HCT116 (cell line): Measurements from ENCODE around the gene FRMD4A. TPM values are rescaled to one million over a fixed set of nuclear protein-coding genes. Genes with fewer than 3 reads are reported as not detected.

Source experiments
- ATAC-seq: fragments of 200-7000 bp; cut with Tn5 transposase; 2 replicates; pipeline ENCODE4 v1.9.1; 2020; ENCODE audit warnings: mild to moderate bottlenecking, moderate library complexity
- BruUV-seq: library from RNA; stranded (reverse); fragments of 400-500 nt; replicated peaks from 2 replicates; lab custom pipeline; 2021; lab: Mats Ljungman, UMichigan
- CTCF ChIA-PET: fragments of 300-600 bp; sonication (Branson Sonifier 250); formaldehyde crosslinking; loops from one replicate; lab custom pipeline; 2021; ENCODE audit warnings: antibody characterized with exemption; lab: Charles Lee
- POLR2A ChIA-PET: fragments of 300-600, 350-600 bp; sonication (Branson Sonifier 250); formaldehyde crosslinking; loops from one replicate; lab custom pipeline; 2021; ENCODE audit warnings: antibody characterized with exemption; lab: Charles Lee
- RAD21 ChIA-PET, 2 experiments: fragments of 300-600 bp; sonication (Branson Sonifier 250); formaldehyde crosslinking; loops; one replicate each; lab custom pipeline; 2023; ENCODE audit warnings: low total read pairs in 2 of 2; ENCODE audit not compliant: uncharacterized antibody in 2 of 2, unreplicated experiment in 2 of 2, low non-redundant PET in 1 of 2; lab: Charles Lee
- DNase-seq: peaks from one replicate; pipeline ENCODE4 v3.0.0-alpha.2; 2010; ENCODE audit warnings: low read depth, low spot score
- H2AFZ ChIP-seq: fragments of 200-600 bp; shearing (Covaris generic), sonication (generic); 2 replicates; pipeline ENCODE4 v1.6.1; 2017; ENCODE audit warnings: low read depth, mixed run types, mixed read lengths, antibody characterized with exemption, low read length; ENCODE audit not compliant: poor library complexity, severe bottlenecking
- H3K27ac ChIP-seq: 2 replicates; pipeline ENCODE4 v1.5.1; 2012; ENCODE audit warnings: low read depth, low read length
- H3K27me3 ChIP-seq: fragments of 200-600 bp; sonication (generic); 2 replicates; pipeline ENCODE4 v1.6.1; 2016; ENCODE audit warnings: mixed run types, low read length, mixed read lengths; ENCODE audit not compliant: insufficient read depth
- H3K36me3 ChIP-seq, 2 experiments: fragments of 200-500 bp in 1 of 2; fragments of 200-600 bp in 1 of 2; sonication (Bioruptor generic) in 1 of 2; sonication (generic) in 1 of 2; 2 replicates each; pipeline versions ENCODE4 v1.5.1 to v1.6.1; 2014 to 2016; ENCODE audit warnings: low read length in 2 of 2, inconsistent platforms in 1 of 2, mixed read lengths in 1 of 2, mixed run types in 1 of 2; ENCODE audit not compliant: insufficient read depth in 2 of 2, control insufficient read depth in 1 of 2
- H3K4me1 ChIP-seq, 2 experiments: fragments of 200-600 bp in 1 of 2; sonication (generic) in 1 of 2; 2 replicates each; pipeline versions ENCODE4 v1.5.1 to v1.6.1; 2012 to 2017; ENCODE audit warnings: low read length in 2 of 2, inconsistent platforms in 1 of 2, mild to moderate bottlenecking in 1 of 2, mixed read lengths in 1 of 2, mixed run types in 1 of 2, moderate library complexity in 1 of 2; ENCODE audit not compliant: insufficient read depth in 2 of 2, control insufficient read depth in 1 of 2
- H3K4me2 ChIP-seq: fragments of 200-600 bp; sonication (generic); 2 replicates; pipeline ENCODE4 v1.6.1; 2017; ENCODE audit warnings: mixed run types, low read length, mixed read lengths
- H3K4me3 ChIP-seq, 2 experiments: fragments of 200-600 bp in 1 of 2; sonication (generic) in 1 of 2; replicated peaks in 1 of 2; 2 replicates each; pipeline ENCODE4 v1.5.1; 2011 to 2016; ENCODE audit warnings: low read length in 2 of 2, control low read depth in 1 of 2, low read depth in 1 of 2, mild to moderate bottlenecking in 1 of 2, mixed read lengths in 1 of 2, mixed run types in 1 of 2
- H3K79me2 ChIP-seq: fragments of 200-600 bp; sonication (generic); 2 replicates; pipeline ENCODE4 v1.6.1; 2017; ENCODE audit warnings: mild to moderate bottlenecking, mixed run types, low read length, moderate library complexity, mixed read lengths; ENCODE audit not compliant: insufficient read depth
- H3K9ac ChIP-seq: fragments of 200-600 bp; sonication (generic); 2 replicates; pipeline ENCODE4 v1.6.1; 2016; ENCODE audit warnings: low read length, mixed read lengths
- H3K9me2 ChIP-seq: fragments of 200-600 bp; sonication (generic), shearing (Covaris generic); 2 replicates; pipeline ENCODE4 v1.6.1; 2017; ENCODE audit warnings: mixed run types, mild to moderate bottlenecking, moderate library complexity; ENCODE audit not compliant: insufficient read depth
- H3K9me3 ChIP-seq, 2 experiments: fragments of 200-500 bp in 1 of 2; fragments of 200-600 bp in 1 of 2; sonication (Bioruptor generic) in 1 of 2; sonication (generic) in 1 of 2; 2 replicates each; pipeline ENCODE4 v1.6.1; 2014 to 2017; ENCODE audit warnings: low read length in 2 of 2, mixed read lengths in 2 of 2, inconsistent platforms in 1 of 2, low read depth in 1 of 2, mild to moderate bottlenecking in 1 of 2, mixed run types in 1 of 2, moderate library complexity in 1 of 2; ENCODE audit not compliant: control insufficient read depth in 1 of 2, insufficient read depth in 1 of 2
- H4K20me1 ChIP-seq: fragments of 200-600 bp; sonication (generic), shearing (Covaris generic); 2 replicates; pipeline ENCODE4 v1.6.1; 2017; ENCODE audit warnings: mixed run types, mild to moderate bottlenecking, moderate library complexity; ENCODE audit not compliant: insufficient read depth
- CBX3 ChIP-seq: IDR thresholded peaks from 2 replicates; pipeline ENCODE4 v1.6.1; 2012; ENCODE audit warnings: low read depth
- CEBPB ChIP-seq: IDR thresholded peaks from 2 replicates; pipeline ENCODE4 v1.6.1; 2012; ENCODE audit warnings: low read depth
- EGR1 ChIP-seq: IDR thresholded peaks from 2 replicates; pipeline ENCODE4 v1.6.1; 2012; ENCODE audit warnings: low read depth
- ELF1 ChIP-seq: IDR thresholded peaks from 2 replicates; pipeline ENCODE4 v1.6.1; 2012; ENCODE audit warnings: low read depth, borderline replicate concordance
- EZH2 ChIP-seq: fragments of 200-600 bp; sonication (generic); IDR thresholded peaks from 2 replicates; pipeline ENCODE4 v1.6.1; 2017; ENCODE audit warnings: antibody characterized with exemption, mixed run types
- EZH2phosphoT487 ChIP-seq: fragments of 200-600 bp; IDR thresholded peaks from 2 replicates; pipeline ENCODE4 v1.6.1; 2018; ENCODE audit warnings: antibody characterized with exemption, borderline replicate concordance
- FOSL1 ChIP-seq: IDR thresholded peaks from 2 replicates; pipeline ENCODE4 v1.6.1; 2012; ENCODE audit warnings: low read depth
- JUND ChIP-seq: IDR thresholded peaks from 2 replicates; pipeline ENCODE4 v1.6.1; 2012
- POLR2A ChIP-seq: IDR thresholded peaks from 2 replicates; pipeline ENCODE4 v1.7.0; 2011; ENCODE audit warnings: borderline replicate concordance; ENCODE audit not compliant: insufficient read depth, insufficient read length; ENCODE audit errors: extremely low read depth
- POLR2AphosphoS5 ChIP-seq: IDR thresholded peaks from 2 replicates; pipeline ENCODE4 v1.6.1; 2011; ENCODE audit warnings: mild to moderate bottlenecking, low read depth, low read length, moderate library complexity
- SIN3A ChIP-seq: IDR thresholded peaks from 2 replicates; pipeline ENCODE4 v1.6.1; 2012; ENCODE audit warnings: low read depth
- SP1 ChIP-seq: IDR thresholded peaks from 2 replicates; pipeline ENCODE4 v1.6.1; 2012; ENCODE audit warnings: low read depth
- TCF7L2 ChIP-seq: IDR thresholded peaks from 2 replicates; pipeline ENCODE4 v1.7.0; 2011; ENCODE audit warnings: borderline replicate concordance, inconsistent platforms; ENCODE audit not compliant: insufficient read depth, insufficient read length; ENCODE audit errors: extremely low read depth
- YY1 ChIP-seq: IDR thresholded peaks from 2 replicates; pipeline ENCODE4 v1.6.1; 2011; ENCODE audit warnings: low read length, low read depth, moderate library complexity, mild to moderate bottlenecking; ENCODE audit not compliant: insufficient replicate concordance; ENCODE audit errors: extremely low read depth
- ZNF274 ChIP-seq: fragments of 200-500 bp; sonication (Bioruptor generic); IDR thresholded peaks from 2 replicates; pipeline ENCODE4 v1.6.1; 2014; ENCODE audit warnings: mild to moderate bottlenecking, low read depth, low read length, inconsistent platforms
- intact Hi-C: fragments of 100-400 bp; cut with micrococcal nuclease; formaldehyde crosslinking; loops from 2 replicates; pipeline ENCODE4 v1.10.0; 2022
- total RNA-seq: library from RNA; stranded (reverse); gene quantifications from one replicate; pipeline ENCODE4 v1.2.1, GENCODE V29; 2021; ENCODE audit not compliant: unreplicated experiment
- TF ChIP-seq, protein P1 (sequence below): IDR thresholded peaks from 2 replicates; pipeline ENCODE4 v1.6.1; 2012; ENCODE audit warnings: low read depth
- TF ChIP-seq, protein P2 (sequence below), 3 experiments: fragments of 200-600 bp in 1 of 3; sonication (generic) in 1 of 3; IDR thresholded peaks in 2 of 3; conservative IDR thresholded peaks in 1 of 3; 2 replicates each; pipeline ENCODE4 v1.5.1; 2012 to 2017; ENCODE audit warnings: low read depth in 2 of 3, low read length in 2 of 3, antibody characterized with exemption in 1 of 3, borderline replicate concordance in 1 of 3, control low read depth in 1 of 3, mild to moderate bottlenecking in 1 of 3, mixed read lengths in 1 of 3, mixed run types in 1 of 3, moderate library complexity in 1 of 3; ENCODE audit not compliant: insufficient read depth in 1 of 3

FRMD4A gene
- total RNA-seq, 1 experiment from 2014 or later, result 0.20 TPM

DNA sequence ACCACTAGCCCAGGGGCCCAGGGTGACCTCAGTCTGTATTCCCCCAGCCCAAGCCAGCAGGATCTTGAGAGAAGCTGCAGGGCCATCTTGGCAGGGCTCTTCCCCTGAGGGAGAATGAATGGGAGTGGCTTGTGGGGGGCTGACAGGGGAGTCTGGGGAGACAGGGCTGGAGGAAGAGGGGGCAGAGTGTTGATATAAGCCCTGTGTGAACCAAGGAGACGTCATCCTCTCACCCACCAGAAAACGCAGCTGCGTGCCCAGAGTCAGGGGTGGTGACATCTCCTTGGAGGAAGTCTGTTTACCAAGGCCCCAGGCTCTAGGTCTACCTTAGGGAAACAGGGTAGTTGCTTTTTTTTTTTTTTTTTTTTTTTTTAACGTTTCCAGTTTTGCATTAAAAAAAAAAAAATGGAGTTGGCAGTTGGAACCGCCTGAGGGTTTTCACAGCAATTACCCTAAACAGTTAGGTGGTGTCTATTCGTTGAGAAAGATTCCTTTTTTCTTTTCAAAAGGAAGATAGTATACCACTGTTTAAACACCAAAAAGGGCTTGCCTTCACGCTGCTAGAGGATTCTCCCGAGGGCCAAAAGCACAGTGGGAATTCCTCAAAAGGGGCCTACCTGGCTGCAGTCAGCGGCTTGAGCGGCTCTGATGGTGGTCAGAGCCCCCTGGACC is 630.1 kb downstream of the FRMD4A start:
- Histone ChIP-seq H3K9me2 (no peaks in the 10 kb centered on the region), H3K79me2 (no peaks in the 10 kb centered on the region), H3K4me2 (no peak overlapping the region), H3K9me3 (no peaks in the 10 kb centered on the region), H3K27ac (no peak overlapping the region), H3K27me3 (no peaks in the 10 kb centered on the region), H4K20me1 (no peaks in the 10 kb centered on the region), H3K4me1 (peaks cover 0 to 3% of the 10 kb centered on the region in 2 experiments; a peak in 1 of 4 replicates), H3K36me3 (no peaks in the 10 kb centered on the region), H2AFZ (no peak overlapping the region), H3K4me3 (no peak overlapping the region), H3K9ac (no peak overlapping the region)
- RAD21 ChIA-PET, result no interaction called here
- TF ChIP-seq EZH2phosphoT487 (no peak), ELF1 (no peak), CEBPB (no peak), EZH2 (no peak), ZNF274 (no peak), YY1 (no peak), TCF7L2 (no peak), POLR2A (no peak), EGR1 (no peak), FOSL1 (no peak), SIN3A (no peak), SP1 (no peak), JUND (no peak), CBX3 (no peak), POLR2AphosphoS5 (no peak)
- TF ChIP-seq, protein P1, sequence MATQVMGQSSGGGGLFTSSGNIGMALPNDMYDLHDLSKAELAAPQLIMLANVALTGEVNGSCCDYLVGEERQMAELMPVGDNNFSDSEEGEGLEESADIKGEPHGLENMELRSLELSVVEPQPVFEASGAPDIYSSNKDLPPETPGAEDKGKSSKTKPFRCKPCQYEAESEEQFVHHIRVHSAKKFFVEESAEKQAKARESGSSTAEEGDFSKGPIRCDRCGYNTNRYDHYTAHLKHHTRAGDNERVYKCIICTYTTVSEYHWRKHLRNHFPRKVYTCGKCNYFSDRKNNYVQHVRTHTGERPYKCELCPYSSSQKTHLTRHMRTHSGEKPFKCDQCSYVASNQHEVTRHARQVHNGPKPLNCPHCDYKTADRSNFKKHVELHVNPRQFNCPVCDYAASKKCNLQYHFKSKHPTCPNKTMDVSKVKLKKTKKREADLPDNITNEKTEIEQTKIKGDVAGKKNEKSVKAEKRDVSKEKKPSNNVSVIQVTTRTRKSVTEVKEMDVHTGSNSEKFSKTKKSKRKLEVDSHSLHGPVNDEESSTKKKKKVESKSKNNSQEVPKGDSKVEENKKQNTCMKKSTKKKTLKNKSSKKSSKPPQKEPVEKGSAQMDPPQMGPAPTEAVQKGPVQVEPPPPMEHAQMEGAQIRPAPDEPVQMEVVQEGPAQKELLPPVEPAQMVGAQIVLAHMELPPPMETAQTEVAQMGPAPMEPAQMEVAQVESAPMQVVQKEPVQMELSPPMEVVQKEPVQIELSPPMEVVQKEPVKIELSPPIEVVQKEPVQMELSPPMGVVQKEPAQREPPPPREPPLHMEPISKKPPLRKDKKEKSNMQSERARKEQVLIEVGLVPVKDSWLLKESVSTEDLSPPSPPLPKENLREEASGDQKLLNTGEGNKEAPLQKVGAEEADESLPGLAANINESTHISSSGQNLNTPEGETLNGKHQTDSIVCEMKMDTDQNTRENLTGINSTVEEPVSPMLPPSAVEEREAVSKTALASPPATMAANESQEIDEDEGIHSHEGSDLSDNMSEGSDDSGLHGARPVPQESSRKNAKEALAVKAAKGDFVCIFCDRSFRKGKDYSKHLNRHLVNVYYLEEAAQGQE, result no peak
- TF ChIP-seq, protein P2, sequence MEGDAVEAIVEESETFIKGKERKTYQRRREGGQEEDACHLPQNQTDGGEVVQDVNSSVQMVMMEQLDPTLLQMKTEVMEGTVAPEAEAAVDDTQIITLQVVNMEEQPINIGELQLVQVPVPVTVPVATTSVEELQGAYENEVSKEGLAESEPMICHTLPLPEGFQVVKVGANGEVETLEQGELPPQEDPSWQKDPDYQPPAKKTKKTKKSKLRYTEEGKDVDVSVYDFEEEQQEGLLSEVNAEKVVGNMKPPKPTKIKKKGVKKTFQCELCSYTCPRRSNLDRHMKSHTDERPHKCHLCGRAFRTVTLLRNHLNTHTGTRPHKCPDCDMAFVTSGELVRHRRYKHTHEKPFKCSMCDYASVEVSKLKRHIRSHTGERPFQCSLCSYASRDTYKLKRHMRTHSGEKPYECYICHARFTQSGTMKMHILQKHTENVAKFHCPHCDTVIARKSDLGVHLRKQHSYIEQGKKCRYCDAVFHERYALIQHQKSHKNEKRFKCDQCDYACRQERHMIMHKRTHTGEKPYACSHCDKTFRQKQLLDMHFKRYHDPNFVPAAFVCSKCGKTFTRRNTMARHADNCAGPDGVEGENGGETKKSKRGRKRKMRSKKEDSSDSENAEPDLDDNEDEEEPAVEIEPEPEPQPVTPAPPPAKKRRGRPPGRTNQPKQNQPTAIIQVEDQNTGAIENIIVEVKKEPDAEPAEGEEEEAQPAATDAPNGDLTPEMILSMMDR (IDR thresholded peaks at IDR 0.05 in 2 of 3, conservative IDR thresholded peaks at IDR 0.05 in 1 of 3; ENCODE audit: borderline replicate concordance in 1 of 3, insufficient read depth in 1 of 3, low read depth in 2 of 3, low read length in 2 of 3), result no peak
- POLR2A ChIA-PET, result no interaction called here
- DNase-seq, result no peak
- no peak for ATAC-seq
- intact Hi-C loops, result loop anchor here (1.0 kb wide), 1 partner anchor 24 kb away; no protein-coding TSS in a partner anchor
- BruUV-seq, result no TSS peak
- CTCF ChIA-PET, result no interaction called here
